ENCODE data around the gene POLRMT.

DNA sequence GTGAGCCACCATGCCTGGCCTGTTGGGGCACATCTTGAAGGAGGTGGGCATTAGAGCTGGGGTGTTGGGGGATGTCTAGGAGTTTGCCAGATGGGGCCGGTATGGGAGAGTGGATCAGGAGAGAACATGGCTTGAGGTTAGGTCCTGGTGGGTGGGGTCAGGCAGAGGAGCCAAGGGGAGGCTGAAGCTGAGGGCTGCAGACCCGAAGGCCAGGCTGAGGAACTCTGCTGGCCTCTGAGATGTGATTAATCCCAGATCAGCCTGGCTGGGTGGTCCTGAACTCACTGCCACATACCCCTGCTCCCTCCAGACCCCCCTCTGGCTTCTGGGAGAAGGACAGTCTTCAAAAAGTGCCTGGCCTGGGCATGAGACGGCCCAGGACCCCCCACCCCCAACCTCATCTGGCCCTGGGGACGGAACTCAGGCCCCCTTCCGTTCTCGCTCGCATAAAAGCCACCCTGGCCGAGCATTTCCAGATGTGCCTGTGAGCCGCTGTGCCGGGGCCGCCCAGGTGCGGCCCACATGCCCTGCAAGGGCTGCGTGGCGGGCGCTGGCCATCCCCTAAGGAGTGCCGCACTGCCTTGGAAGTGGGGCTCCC, 45.6 kb upstream of the POLRMT start:
- TF ChIP-seq, protein P1, sequence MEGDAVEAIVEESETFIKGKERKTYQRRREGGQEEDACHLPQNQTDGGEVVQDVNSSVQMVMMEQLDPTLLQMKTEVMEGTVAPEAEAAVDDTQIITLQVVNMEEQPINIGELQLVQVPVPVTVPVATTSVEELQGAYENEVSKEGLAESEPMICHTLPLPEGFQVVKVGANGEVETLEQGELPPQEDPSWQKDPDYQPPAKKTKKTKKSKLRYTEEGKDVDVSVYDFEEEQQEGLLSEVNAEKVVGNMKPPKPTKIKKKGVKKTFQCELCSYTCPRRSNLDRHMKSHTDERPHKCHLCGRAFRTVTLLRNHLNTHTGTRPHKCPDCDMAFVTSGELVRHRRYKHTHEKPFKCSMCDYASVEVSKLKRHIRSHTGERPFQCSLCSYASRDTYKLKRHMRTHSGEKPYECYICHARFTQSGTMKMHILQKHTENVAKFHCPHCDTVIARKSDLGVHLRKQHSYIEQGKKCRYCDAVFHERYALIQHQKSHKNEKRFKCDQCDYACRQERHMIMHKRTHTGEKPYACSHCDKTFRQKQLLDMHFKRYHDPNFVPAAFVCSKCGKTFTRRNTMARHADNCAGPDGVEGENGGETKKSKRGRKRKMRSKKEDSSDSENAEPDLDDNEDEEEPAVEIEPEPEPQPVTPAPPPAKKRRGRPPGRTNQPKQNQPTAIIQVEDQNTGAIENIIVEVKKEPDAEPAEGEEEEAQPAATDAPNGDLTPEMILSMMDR (IDR thresholded peaks at IDR 0.05) = no peak
- no peak for TF ChIP-seq POLR2A (IDR thresholded peaks at IDR 0.05)

Measured in right lobe of liver (tissue), 4 donors.